Smooth muscle cell (in vitro differentiated cells): ENCODE measurements around the gene PDCL2. TPM values are rescaled to one million over a fixed set of nuclear protein-coding genes. Genes with fewer than 3 reads are reported as not detected.

Experiments used
- DNase-seq: peaks from one replicate; lab custom pipeline; 2025; ENCODE audit not compliant: unreplicated experiment; lab: John Stamatoyannopoulos, UW
- H2AFZ ChIP-seq: fragments of 200-600 bp; sonication (generic); 2 replicates; pipeline ENCODE4 v1.6.0; 2016; ENCODE audit warnings: antibody characterized with exemption, low read depth, mild to moderate bottlenecking
- H3F3A ChIP-seq: fragments of 200-600 bp; sonication (generic); 2 replicates; pipeline ENCODE4 v1.6.0; 2017; ENCODE audit warnings: antibody characterized with exemption, low read depth
- H3K27ac ChIP-seq: fragments of 200-600 bp; sonication (generic); 2 replicates; pipeline ENCODE4 v1.5.1; 2016; ENCODE audit warnings: low read depth, mild to moderate bottlenecking
- H3K27me3 ChIP-seq: fragments of 200-600 bp; sonication (generic); 2 replicates; pipeline ENCODE4 v1.6.1; 2016; ENCODE audit warnings: low read depth, mild to moderate bottlenecking
- H3K36me3 ChIP-seq: fragments of 200-600 bp; sonication (generic); 2 replicates; pipeline ENCODE4 v1.5.1; 2016; ENCODE audit warnings: low read depth
- H3K4me1 ChIP-seq: fragments of 200-600 bp; sonication (generic); 2 replicates; pipeline ENCODE4 v1.5.1; 2016; ENCODE audit warnings: low read depth
- H3K4me2 ChIP-seq: fragments of 200-600 bp; sonication (generic); 2 replicates; pipeline ENCODE4 v1.6.0; 2016; ENCODE audit warnings: mild to moderate bottlenecking
- H3K4me3 ChIP-seq: fragments of 200-600 bp; sonication (generic); 2 replicates; pipeline ENCODE4 v1.5.1; 2016; ENCODE audit warnings: mild to moderate bottlenecking
- H3K79me2 ChIP-seq: fragments of 200-600 bp; sonication (generic); 2 replicates; pipeline ENCODE4 v1.6.0; 2016; ENCODE audit warnings: low read depth, mild to moderate bottlenecking
- H3K9ac ChIP-seq: fragments of 200-600 bp; sonication (generic); 2 replicates; pipeline ENCODE4 v1.6.0; 2016; ENCODE audit warnings: low read depth
- H3K9me3 ChIP-seq: fragments of 200-600 bp; sonication (generic); replicated peaks from 2 replicates; pipeline ENCODE4 v1.5.1; 2016; ENCODE audit warnings: low read depth
- H4K20me1 ChIP-seq: fragments of 200-600 bp; sonication (generic); 2 replicates; pipeline ENCODE4 v1.6.0; 2016; ENCODE audit warnings: low read depth
- CTCF ChIP-seq: fragments of 200-600 bp; sonication (generic); IDR thresholded peaks from 2 replicates; pipeline ENCODE4 v1.5.1; 2017; ENCODE audit warnings: borderline replicate concordance, mild to moderate bottlenecking, antibody characterized with exemption; ENCODE audit not compliant: insufficient read depth, poor library complexity, severe bottlenecking
- WGBS: methylation state at CpG from one replicate; pipeline ENCODE4 v1.1.7; 2016; ENCODE audit warnings: low lambda C conversion rate; 5-methylcytosine and 5-hydroxymethylcytosine counted together
- polyA plus RNA-seq: library from polyadenylated mRNA; unstranded; fragments of >200 nt; fragmentation: Nextera tagmentation; extraction: Ambion mirVana; gene quantifications from 2 replicates; pipeline ENCODE4 v1.2.1, GENCODE V29; 2016
- total RNA-seq: library from RNA; depleted of rRNA; stranded (reverse); fragments of >200 nt; gene quantifications from 2 replicates; pipeline ENCODE4 v1.2.3, GENCODE V29; 2014

The PDCL2 gene
- total and polyA plus RNA-seq, 2 experiments from 2014 or later: not detected

GRCh38 chr4:55635741-55636655 lies 44.0 kb upstream of the PDCL2 start, which contains the start of gene NMU:
Gene NMU (minus strand): TSS chr4:55636298. CDS start chr4:55636192, 106 bp downstream.
- no peak within 1 kb of the TSS for H3K27ac ChIP-seq
- no peaks in the 10 kb centered on the region for H4K20me1 ChIP-seq
- H3K79me2 ChIP-seq: no peaks in the 10 kb centered on the region
- no peak within 1 kb of the TSS for H3K9ac ChIP-seq
- peaks cover 31% of the 10 kb centered on the region for H3K4me1 ChIP-seq
- H2AFZ ChIP-seq: peak within 1 kb of the TSS; percentile 73
- peaks cover 60% of the 10 kb centered on the region for H3K27me3 ChIP-seq
- no peaks in the 10 kb centered on the region for H3K36me3 ChIP-seq
- no peak for TF ChIP-seq CTCF
- no peaks in the 10 kb centered on the region for H3K9me3 ChIP-seq
- no peak for DNase-seq
- peak within 1 kb of the TSS; percentile 97 for H3K4me2 ChIP-seq
- H3K4me3 ChIP-seq: peak within 1 kb of the TSS; percentile 54
- 2% methylated on average over 65 of the region's 80 CpGs for WGBS
- no peaks in the 10 kb centered on the region for H3F3A ChIP-seq

GRCh38 chr4:55635282-55635681 lies 43.2 kb upstream of the PDCL2 start:
- H3F3A ChIP-seq: no peaks in the 10 kb centered on the region

GRCh38 chr4:55634417-55635128 lies 42.5 kb upstream of the PDCL2 start:
- Histone ChIP-seq H3K79me2 (no peaks in the 10 kb centered on the region), H2AFZ (no peak overlapping the region), H3F3A (no peaks in the 10 kb centered on the region), H3K27ac (no peak overlapping the region), H4K20me1 (no peaks in the 10 kb centered on the region), H3K9me3 (no peaks in the 10 kb centered on the region), H3K36me3 (no peaks in the 10 kb centered on the region), H3K4me1 (peaks cover 31% of the 10 kb centered on the region), H3K9ac (no peak overlapping the region), H3K4me2 (no peak overlapping the region), H3K27me3 (peaks cover 55% of the 10 kb centered on the region), H3K4me3 (no peak overlapping the region)
- DNase-seq: no peak
- TF ChIP-seq CTCF: no peak
- WGBS: 35% methylated on average over 3 of the region's 3 CpGs

More at GRCh38 chr4:55635282-55635681, 43.2 kb upstream of the PDCL2 start:
- no peaks in the 10 kb centered on the region for H3K9me3 ChIP-seq
- H4K20me1 ChIP-seq: no peaks in the 10 kb centered on the region
- no peaks in the 10 kb centered on the region for H3K36me3 ChIP-seq
- peaks cover 31% of the 10 kb centered on the region for H3K4me1 ChIP-seq
- no peaks in the 10 kb centered on the region for H3K79me2 ChIP-seq
- H3K27me3 ChIP-seq: peaks cover 58% of the 10 kb centered on the region
- DNase-seq: no peak
- no peak overlapping the region for H3K27ac ChIP-seq
- H2AFZ ChIP-seq: peak overlapping the region; percentile 73
- 9% methylated on average over 11 of the region's 11 CpGs for WGBS
- TF ChIP-seq CTCF: no peak
- H3K4me3 ChIP-seq: peak overlapping the region; percentile 54
- H3K4me2 ChIP-seq: peak overlapping the region; percentile 97
- no peak overlapping the region for H3K9ac ChIP-seq
